ENCODE results near the gene MBLAC2. TPM values are rescaled to one million over a fixed set of nuclear protein-coding genes. Genes with fewer than 3 reads are reported as not detected.

MBLAC2 gene
- total RNA-seq, 2 experiments from 2014 or later, result 3.9 to 4.1 TPM

GRCh38 chr5:90438100-90438499 is 36.5 kb downstream of the MBLAC2 start:
- intact Hi-C loops (cut with DNase I, micrococcal nuclease), result loop anchor here in 1 of 2 experiments (10.0 kb wide), 1 partner anchor 167 kb away; no protein-coding TSS in a partner anchor
- ATAC-seq (ENCODE audit: poor library complexity) (no peak), DNase-seq (no peak)
- no peaks in the 10 kb centered on the region for H3K36me3 Mint-ChIP-seq (ENCODE audit: low read depth)
- no peak overlapping the region for H3K27ac Mint-ChIP-seq
- H3K4me3 Mint-ChIP-seq, result no peak overlapping the region
- no peak for TF ChIP-seq CTCF (IDR thresholded peaks at IDR 0.05)
- no peak overlapping the region for H3K27ac ChIP-seq (ENCODE audit: low read depth in 1 of 2, low read length in 2 of 2)
- peaks cover 3% of the 10 kb centered on the region for H3K4me1 ChIP-seq (ENCODE audit: insufficient read depth, low read length)
- H3K27me3 Mint-ChIP-seq, result peaks cover 4% of the 10 kb centered on the region
- H3K4me3 ChIP-seq (ENCODE audit: low read length), result no peak overlapping the region
- no peaks in the 10 kb centered on the region for H3K4me1 Mint-ChIP-seq (ENCODE audit: low read depth)
- ChIA-PET POLR2A (interaction anchor here (1.1 to 2.2 kb wide), 2 partner anchors 28 to 92 kb away, joined by 3 to 17 read pairs; partner anchors contain the start of genes CETN3 and LYSMD3), CTCF (interaction anchor here (1.1 to 3.6 kb wide), 2 partner anchors 17 to 346 kb away, joined by 3 to 17 read pairs; no protein-coding TSS in a partner anchor)
- no peaks in the 10 kb centered on the region for H3K36me3 ChIP-seq (ENCODE audit: insufficient read depth, low read length)
- H3K9me3 ChIP-seq (ENCODE audit: control insufficient read depth in 1 of 2, insufficient read depth in 1 of 2, low read length in 2 of 2), result no peaks in the 10 kb centered on the region
- H3K27me3 ChIP-seq (ENCODE audit: control insufficient read depth in 1 of 2, insufficient read depth in 2 of 2, low read length in 2 of 2), result no peaks in the 10 kb centered on the region
- no peaks in the 10 kb centered on the region for H3K9me3 Mint-ChIP-seq

GRCh38 chr5:90437663-90438062 is 36.9 kb downstream of the MBLAC2 start:
- CTCF ChIA-PET, result interaction anchor here (1.1 to 3.6 kb wide), 3 partner anchors 11 to 346 kb away, joined by 3 to 17 read pairs (median 3); no protein-coding TSS in a partner anchor
- peaks cover 3% of the 10 kb centered on the region for H3K4me1 ChIP-seq (ENCODE audit: insufficient read depth, low read length)

GRCh38 chr5:90434116-90434714 is 40.4 kb downstream of the MBLAC2 start:
- POLR2A ChIA-PET, result no interaction called here
- ATAC-seq (ENCODE audit: poor library complexity), result peak; percentile 52
- intact Hi-C loops (cut with DNase I, micrococcal nuclease), result loop anchor here (1.0 to 10.0 kb wide), 3 partner anchors 171 to 1705 kb away; no protein-coding TSS in a partner anchor

More at GRCh38 chr5:90437663-90438062, 36.9 kb downstream of the MBLAC2 start:
- H3K9me3 ChIP-seq (ENCODE audit: control insufficient read depth in 1 of 2, insufficient read depth in 1 of 2, low read length in 2 of 2), result no peaks in the 10 kb centered on the region
- Mint-ChIP-seq H3K36me3 (ENCODE audit: low read depth) (no peaks in the 10 kb centered on the region), H3K4me3 (no peak overlapping the region), H3K27ac (no peak overlapping the region), H3K27me3 (peaks cover 4% of the 10 kb centered on the region), H3K4me1 (ENCODE audit: low read depth) (no peaks in the 10 kb centered on the region), H3K9me3 (no peaks in the 10 kb centered on the region)
- no peak overlapping the region for H3K4me3 ChIP-seq (ENCODE audit: low read length)
- H3K27me3 ChIP-seq (ENCODE audit: control insufficient read depth in 1 of 2, insufficient read depth in 2 of 2, low read length in 2 of 2), result no peaks in the 10 kb centered on the region
- no peak for DNase-seq
- intact Hi-C loops (cut with DNase I, micrococcal nuclease), result loop anchor here in 1 of 2 experiments (10.0 kb wide), 1 partner anchor 167 kb away; no protein-coding TSS in a partner anchor
- no peak for ATAC-seq (ENCODE audit: poor library complexity)
- H3K36me3 ChIP-seq (ENCODE audit: insufficient read depth, low read length), result no peaks in the 10 kb centered on the region
- no peak for TF ChIP-seq CTCF (IDR thresholded peaks at IDR 0.05)
- H3K27ac ChIP-seq (ENCODE audit: low read depth in 1 of 2, low read length in 2 of 2), result no peak overlapping the region
- POLR2A ChIA-PET, result interaction anchor here (1.1 kb wide), 1 partner anchor 28 kb away, joined by 3 read pairs; the partner anchor contains the start of gene CETN3

More at GRCh38 chr5:90434116-90434714, 40.4 kb downstream of the MBLAC2 start:
- Mint-ChIP-seq H3K9me3 (no peaks in the 10 kb centered on the region), H3K27ac (no peak overlapping the region), H3K4me1 (ENCODE audit: low read depth) (no peaks in the 10 kb centered on the region), H3K36me3 (ENCODE audit: low read depth) (no peaks in the 10 kb centered on the region), H3K27me3 (peaks cover 4% of the 10 kb centered on the region), H3K4me3 (no peak overlapping the region)
- CTCF ChIA-PET, result interaction anchor here (0.7 kb wide), 1 partner anchor 19 kb away, joined by 3 read pairs; no protein-coding TSS in a partner anchor
- Histone ChIP-seq H3K27me3 (ENCODE audit: control insufficient read depth in 1 of 2, insufficient read depth in 2 of 2, low read length in 2 of 2) (no peaks in the 10 kb centered on the region), H3K27ac (ENCODE audit: low read depth in 1 of 2, low read length in 2 of 2) (no peak overlapping the region), H3K9me3 (ENCODE audit: control insufficient read depth in 1 of 2, insufficient read depth in 1 of 2, low read length in 2 of 2) (no peaks in the 10 kb centered on the region), H3K36me3 (ENCODE audit: insufficient read depth, low read length) (no peaks in the 10 kb centered on the region), H3K4me1 (ENCODE audit: insufficient read depth, low read length) (no peaks in the 10 kb centered on the region), H3K4me3 (ENCODE audit: low read length) (no peak overlapping the region)
- peak; percentile 62 for TF ChIP-seq CTCF (IDR thresholded peaks at IDR 0.05)
- DNase-seq, result peak; percentile 17 to 61 (median 38)
